DOHH2 (cell line): Measurements from ENCODE around the gene CDV3.

ENCODE experiments used
- EZH2phosphoT487 ChIP-seq: fragments of 200-600 bp; sonication (generic); IDR thresholded peaks from 2 replicates; pipeline ENCODE4 v1.6.1; 2017; ENCODE audit warnings: borderline replicate concordance, mild to moderate bottlenecking, antibody characterized with exemption, low read length, moderate library complexity, mixed read lengths
- TF ChIP-seq, protein P1 (sequence below): fragments of 200-600 bp; sonication (generic); IDR thresholded peaks from one replicate; pipeline ENCODE4 v1.5.1; 2014; ENCODE audit warnings: antibody characterized with exemption, mild to moderate bottlenecking, low read depth, low read length; ENCODE audit not compliant: poor library complexity, severe bottlenecking

DNA sequence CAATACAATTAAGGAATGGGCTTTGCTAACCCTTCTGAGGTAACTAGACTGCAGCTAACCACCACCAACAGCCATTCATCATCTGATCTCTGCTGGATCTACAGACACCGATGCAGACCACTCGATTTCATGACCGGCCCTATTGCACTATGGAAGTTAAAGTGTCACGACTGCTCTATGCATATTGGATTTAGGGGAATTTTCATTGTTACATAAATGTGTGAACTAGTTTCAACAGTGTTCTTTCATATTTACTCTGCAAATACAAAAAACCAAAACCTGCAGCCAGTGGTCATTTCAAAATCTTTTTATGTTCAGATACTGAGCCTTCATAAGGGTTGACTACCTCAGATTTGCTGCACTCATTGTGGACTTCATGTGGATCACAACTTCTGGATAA lies 14.5 kb downstream of the CDV3 start:
- TF ChIP-seq, protein P1, sequence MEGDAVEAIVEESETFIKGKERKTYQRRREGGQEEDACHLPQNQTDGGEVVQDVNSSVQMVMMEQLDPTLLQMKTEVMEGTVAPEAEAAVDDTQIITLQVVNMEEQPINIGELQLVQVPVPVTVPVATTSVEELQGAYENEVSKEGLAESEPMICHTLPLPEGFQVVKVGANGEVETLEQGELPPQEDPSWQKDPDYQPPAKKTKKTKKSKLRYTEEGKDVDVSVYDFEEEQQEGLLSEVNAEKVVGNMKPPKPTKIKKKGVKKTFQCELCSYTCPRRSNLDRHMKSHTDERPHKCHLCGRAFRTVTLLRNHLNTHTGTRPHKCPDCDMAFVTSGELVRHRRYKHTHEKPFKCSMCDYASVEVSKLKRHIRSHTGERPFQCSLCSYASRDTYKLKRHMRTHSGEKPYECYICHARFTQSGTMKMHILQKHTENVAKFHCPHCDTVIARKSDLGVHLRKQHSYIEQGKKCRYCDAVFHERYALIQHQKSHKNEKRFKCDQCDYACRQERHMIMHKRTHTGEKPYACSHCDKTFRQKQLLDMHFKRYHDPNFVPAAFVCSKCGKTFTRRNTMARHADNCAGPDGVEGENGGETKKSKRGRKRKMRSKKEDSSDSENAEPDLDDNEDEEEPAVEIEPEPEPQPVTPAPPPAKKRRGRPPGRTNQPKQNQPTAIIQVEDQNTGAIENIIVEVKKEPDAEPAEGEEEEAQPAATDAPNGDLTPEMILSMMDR, result no peak
- TF ChIP-seq EZH2phosphoT487, result no peak
